HG03457 (cell line): Measurements from ENCODE around the gene SUCNR1.
"Not testable (repeated sequence)": the region's sequence is repeated elsewhere in the genome, so short reads cannot be mapped to it uniquely, and the experiment has no call there.

Source experiments
- ATAC-seq: cut with Tn5 transposase; IDR thresholded peaks from one replicate; pipeline ENCODE4 v1.9.1; 2021; ENCODE audit warnings: moderate number of reproducible peaks; ENCODE audit not compliant: unreplicated experiment

The SUCNR1 gene

DNA sequence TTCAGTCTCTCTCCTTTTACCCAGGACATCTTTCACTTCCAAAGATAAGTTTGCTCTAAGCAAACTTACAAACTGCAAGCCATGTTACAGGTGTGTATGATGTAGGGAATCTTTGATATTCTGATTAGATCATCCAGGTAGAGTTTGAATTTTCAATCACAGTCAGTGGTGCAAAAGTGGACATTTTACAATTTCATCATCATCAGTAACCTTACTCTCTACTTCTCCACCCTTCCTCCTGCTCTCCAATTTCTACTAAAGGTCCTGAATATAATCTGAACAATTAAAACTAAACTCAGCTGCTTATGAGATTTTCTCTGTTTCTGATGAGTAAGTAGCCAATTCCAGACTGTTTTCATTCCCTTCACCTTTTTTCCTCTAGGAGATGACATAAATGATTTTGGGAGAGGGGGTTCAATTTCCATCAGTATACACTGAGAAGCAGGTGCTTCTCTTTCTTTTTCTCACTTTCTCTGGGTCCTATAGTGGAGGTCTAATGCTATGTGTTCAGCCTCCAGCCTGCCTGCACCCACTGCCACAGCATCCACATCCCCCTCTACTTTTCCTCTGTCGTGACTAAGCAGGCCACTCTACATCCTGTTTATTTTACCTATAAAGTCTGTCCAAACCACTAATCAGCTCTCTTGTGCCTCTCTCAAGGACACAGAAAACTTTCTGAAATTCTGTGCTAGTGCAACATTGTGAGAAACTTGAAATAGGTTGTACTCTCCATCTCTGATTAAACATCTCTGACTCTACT lies 27.6 kb downstream of the SUCNR1 start:
- no peak for ATAC-seq

DNA sequence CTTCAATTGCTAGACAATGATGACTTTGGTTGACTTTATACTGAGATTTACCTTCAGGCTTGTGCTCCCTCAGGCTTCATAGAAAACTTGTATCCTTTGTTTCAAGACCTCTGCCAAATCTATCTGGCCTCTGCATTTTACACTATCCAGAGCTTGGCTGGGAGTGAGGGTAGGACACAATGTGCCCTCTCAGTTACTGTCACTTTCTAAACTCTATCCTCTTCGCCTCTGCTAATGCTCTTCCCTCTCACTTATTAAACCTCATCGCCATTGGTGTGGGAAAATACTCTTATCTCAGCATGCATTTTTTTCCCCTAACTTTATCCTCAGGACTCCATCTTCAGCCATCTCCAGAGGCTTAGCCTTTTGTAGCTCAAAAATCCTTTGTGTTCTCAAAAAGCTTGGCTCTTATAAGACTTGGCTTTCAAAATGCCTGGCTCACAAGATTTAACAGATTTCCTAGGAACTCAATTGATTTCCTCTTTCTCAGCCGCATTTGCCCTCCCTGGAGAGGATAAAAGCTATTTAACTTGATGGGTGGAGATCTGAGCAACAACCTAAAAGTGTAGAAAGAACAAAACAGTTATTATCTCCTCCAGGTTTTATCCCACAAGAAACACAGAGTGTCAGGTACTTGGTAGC lies 28.3 kb downstream of the SUCNR1 start:
- ATAC-seq: no peak

DNA sequence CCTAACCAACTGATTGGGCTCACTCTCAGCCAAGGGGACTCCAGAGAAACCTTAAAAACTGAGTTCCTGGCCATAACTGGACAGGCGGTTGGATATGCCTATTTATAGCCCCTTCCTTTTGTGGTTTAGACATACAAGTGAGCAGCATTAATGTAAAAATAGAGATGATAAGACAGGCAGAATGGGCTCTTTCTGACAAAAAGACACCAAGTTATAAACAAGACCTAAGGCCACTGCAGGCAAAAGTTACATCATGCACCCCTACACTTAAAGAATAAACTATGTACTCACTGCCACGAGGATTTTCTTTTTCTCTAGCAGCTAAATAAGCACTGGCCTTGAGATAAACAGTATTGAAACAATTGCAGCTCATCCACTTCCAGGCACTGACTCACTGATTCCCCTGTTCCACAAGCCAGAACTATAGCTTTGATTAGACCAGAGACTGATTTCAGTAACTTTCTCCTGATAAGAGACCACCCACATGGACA lies 30.1 kb downstream of the SUCNR1 start:
- ATAC-seq: no peak

DNA sequence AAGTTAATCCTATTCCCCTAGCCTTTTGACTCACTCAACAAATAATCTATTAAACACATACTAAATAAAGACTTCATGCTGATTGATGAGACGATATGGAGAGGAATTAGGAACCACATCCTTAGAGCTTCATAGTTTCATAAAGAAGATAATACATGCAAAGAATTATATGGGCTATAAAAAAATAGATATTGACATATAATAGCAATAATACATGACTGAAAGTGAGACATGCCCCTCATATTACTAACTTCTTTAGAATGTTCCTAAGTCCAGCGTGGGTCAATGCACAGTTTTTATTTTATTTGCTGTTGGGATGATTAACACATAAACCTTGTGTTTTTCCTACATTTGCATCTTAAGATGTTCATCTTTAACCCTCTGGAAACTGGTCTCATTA lies 32.2 kb downstream of the SUCNR1 start:
- no peak for ATAC-seq

DNA sequence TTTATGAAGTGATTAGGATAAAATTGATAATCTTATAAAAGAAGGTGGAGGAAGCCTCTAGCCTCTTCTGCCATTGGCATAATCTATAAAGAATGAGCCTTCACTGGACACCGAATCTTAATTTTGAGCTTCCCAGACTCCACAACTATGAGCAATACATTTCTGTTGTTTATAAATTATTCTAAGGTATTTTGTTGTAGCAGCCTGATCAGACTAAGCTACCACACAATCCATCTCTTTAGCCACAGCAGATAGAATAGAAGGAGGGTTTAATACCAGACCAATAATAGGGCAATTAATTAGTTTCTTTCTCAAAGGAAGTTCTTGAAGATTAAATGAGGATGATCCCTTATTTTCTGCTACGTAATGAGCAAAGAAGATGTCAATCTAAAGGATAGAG lies 33.3 kb downstream of the SUCNR1 start:
- no peak for ATAC-seq

DNA sequence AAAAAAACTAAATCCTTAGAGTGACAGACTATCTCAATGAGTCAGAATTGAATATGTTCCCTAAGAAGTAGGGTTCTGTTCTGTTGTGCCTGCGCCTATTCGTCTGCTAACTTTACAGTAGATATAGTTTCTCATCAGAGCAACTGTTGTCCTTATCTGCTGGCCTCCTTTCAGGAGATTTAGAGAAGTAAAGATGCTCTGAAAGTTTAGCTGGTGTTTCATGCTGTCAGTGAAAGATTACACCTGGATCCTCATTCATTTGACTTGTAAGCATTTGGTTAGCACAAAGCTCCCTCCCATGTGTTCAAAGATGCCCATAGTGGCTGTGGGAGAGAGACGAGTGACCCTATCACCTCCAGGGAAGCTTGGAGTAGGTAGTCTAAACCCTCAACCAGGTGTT lies 35.0 kb downstream of the SUCNR1 start:
- ATAC-seq: no peak

DNA sequence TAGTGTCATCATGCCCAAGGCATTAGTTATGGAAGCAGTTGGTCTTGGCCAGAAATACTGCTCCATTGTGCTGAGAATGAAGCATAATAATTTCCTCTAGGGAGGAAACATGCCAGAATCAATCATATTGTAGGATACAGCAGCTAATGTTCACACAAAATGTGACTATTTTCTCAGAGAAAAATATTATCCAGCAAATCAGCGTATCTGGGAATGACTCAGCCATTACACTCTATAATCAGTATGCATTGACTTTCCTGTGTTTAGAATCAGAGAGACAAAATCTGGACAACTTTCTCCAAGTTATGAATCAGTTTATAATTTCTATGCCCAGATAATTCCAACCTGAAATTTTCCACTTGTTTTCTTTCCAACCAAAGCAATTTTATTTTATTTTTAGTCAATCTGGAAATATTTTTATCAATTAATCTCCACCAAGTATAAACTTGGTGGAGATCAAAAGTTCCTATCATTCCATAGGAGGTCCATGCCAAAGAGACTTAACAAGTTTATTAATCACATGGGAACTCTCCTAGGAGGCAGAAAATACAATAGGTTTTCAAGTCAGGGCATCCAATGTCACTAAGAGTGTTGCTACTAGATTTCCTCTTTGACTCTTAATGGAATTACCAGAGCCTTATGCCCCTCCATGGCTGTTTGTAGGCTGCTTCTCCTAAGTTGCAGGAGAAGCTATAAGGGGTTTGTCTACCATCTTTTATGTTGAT lies 36.4 kb downstream of the SUCNR1 start:
- no peak for ATAC-seq

DNA sequence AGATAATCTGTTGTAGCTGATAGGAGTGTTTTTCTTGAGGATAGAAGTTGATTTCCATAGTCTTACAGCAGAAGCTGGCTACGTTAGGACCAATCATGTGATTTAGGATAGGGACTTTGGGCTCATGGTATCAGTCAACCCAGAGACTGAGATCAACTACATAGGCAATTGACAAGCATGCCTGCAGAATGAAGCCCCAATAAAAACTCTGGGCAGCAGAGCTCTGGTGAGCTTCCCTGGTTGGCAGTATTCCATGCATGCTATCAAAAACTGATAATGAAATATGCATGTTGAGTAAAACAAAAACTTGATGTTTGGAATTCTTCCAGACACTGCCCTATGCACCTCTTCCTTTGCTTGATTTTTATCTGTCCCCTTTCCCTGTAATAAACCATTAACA lies 38.0 kb downstream of the SUCNR1 start:
- no peak for ATAC-seq

DNA sequence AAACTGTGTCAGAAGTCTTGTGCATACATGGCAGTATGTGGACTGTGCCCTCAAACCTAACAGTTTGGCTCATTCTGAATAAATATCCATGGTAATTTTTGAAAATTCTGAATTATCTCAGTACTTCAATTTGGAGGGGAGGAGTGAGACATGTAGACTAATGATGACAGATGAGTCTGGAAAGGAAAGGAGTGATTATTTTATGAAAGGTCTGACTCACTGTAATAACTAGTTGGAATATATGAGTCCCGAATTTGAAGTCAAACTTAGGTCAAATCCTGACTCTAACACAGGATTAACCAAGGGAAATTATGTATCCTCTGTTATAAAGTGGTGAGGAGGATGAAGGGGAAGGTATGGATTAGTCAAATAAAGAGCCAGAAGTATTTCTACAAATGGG lies 38.6 kb downstream of the SUCNR1 start:
- no peak for ATAC-seq

DNA sequence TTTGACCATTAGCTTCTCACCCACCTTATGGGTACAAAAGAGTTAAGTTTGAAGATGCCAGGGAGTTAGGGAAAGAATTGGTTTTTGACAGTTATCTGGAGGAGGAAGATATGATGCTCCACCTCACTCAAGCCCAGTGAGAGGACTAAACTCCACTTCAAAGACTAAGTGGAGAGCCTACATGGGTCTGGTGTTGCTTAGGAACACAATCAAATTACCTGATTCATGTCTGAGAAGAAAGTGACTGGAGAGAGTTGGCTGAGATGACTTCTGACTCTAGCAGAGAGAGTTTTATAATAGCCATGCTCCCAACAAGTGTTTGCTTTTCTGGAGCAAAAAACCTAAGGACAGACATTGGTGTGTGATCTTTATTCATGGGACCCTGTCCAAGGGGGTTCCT lies 43.3 kb downstream of the SUCNR1 start:
- ATAC-seq: no peak

DNA sequence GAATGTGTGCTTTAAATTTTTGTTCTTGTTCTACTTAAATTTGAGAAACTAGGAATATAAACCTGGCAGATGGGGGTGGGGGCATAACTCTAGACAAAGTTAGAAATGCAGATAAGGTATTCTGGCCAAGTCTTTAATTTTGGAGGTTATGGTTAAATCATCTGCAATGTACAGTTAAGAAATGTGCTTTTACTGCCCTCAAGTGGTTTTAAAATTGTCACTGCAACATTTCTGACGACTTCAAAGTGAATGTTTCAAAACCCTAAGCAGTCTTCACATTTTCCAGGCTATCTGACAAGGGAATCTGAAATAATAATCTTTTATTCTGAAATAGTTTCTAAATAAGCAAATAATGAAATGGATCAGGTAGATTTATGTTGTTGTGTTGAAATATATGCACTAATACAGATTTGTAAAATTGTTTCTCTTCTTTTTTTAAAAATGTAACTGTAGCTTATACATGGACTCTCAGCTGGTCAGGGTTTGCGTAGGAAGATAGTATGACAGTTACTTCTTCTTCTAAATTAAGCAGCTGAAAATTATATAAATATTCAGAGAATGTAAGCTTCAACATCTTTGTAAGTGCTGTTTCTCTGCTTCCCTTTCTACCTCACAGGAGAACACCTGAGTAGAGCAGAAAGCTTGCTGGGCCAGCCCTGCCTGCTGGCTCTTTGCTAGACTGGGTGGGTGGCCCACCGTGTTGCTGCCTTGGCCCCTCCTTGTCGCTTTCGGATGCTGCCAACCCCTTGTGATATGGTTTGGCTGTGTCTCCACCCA lies 45.0 kb downstream of the SUCNR1 start:
- ATAC-seq: no peak

DNA sequence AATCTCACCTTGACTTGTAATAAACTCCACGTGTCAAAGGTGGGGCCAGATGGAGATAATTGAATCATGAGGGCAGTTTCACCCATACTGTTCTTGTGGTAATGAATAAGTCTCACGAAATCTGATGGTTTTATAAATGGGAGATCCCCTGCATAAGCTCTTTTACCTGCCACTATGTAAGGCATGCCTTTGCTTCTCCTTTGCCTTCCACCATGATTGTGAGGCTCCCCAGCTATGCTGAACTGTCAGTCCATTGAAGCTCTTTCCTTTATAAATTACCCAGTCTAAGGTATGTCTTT lies 45.5 kb downstream of the SUCNR1 start:
- ATAC-seq: no peak

DNA sequence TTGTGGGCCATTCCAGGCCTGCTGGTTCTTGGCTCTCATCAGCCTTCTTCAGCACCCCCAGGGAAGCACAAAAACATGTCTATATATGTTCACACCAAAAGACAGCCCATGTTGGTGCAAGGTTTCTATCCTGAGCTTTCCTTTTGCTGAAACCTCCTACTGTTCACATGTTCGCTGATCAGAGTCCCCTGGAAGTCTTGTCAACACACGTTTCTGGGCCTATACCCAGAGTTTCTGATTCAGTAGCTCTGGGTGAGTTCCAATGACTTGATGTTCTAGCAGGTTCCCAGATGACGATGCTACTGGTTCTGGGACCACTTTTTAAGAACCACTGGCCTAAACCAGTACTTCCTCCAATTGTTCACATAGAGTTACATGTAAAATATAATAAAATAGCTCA lies 46.0 kb downstream of the SUCNR1 start:
- no peak for ATAC-seq

DNA sequence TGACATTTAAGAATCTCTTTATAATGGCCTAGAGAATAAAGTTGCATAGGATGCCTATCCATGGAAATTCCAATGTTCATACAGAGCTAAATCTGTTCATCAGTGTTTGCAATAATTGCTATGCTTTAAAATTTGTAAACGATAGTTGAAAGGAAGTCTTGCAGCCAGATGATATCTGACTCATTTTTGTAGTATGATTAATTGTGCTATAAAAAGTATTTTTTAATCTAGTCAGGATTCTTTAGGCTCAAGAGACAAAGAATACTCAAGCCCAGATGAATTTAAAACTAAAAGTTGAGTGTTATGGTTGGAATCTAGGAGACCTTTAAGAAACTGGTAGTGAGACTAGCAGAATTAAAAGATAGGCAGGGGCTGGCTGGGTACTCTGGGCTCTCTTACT lies 50.5 kb downstream of the SUCNR1 start:
- ATAC-seq: no peak

DNA sequence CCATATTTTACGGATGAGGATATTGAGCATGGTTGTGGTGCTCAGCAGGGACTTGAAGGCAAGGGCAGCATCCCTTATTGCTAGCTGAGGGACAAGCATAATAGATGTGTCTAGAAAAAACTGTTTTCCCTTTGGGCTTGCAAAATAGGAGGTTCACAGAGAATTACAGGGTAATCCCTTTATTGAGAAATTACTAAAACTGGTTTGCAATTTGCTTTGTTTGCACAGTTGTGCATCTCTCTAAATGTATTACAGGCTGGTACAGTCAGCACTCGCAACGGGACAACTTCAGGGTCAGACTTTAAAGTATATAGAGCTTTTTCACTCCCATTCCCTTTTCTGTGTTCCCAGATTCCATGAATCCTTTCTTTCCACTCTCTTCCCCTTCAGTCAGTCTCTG lies 51.3 kb downstream of the SUCNR1 start:
- no peak for ATAC-seq

DNA sequence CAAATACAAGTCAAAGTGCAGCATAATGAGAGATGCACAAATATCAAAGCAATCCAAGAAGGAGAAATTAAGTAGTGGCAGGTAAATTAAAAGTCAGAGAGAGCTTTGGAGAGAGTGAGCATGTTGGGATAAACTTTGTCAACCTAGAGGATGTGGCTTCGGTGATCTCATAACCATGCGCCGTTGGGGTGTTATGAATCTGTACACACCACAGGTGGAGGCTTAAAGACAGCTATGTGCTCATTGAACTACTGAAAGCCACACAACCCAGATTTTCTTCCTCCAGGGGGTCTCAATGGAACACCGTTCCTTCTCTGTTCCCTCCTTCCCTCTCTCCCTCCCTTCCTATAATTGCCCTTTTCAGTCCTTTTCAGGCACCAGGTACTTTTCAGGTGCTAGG lies 52.0 kb downstream of the SUCNR1 start:
- no peak for ATAC-seq

DNA sequence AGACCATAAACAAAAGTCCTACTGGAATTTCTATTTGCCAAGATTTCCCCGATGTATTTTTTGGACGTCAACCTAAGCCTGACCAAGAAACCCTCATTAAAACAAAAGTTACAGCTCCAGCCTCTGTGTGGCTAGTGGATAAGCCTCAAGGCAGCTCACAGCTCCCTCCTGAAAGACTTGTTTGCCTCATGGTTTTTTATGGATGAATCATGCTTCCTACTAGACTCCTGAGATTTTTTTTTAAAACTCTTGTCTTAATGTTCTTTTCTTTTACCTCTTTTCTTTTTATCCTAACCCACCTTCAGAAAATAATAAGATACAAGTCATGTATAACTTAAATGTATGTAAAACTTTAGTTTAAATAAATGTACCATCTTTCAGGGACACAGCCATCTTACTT lies 52.4 kb downstream of the SUCNR1 start:
- no peak for ATAC-seq

DNA sequence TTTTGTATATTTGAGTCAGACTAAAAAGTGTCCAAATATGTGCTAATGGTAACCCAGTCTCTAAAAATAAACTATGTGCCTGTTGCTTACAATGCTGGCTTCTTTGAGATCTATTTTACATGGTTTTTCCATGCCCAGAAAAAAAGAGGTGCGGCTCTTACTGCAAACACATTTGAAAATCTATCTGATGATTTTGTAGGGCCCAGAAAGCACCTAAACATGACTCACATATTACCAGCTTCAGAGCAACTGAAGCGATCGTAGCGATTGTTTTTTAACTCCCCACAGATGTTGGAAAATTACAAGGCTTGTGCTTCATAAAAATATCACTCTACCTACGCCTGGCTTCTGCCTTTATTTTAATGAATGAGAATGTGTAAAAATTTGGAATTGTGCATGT lies 53.5 kb downstream of the SUCNR1 start:
- no peak for ATAC-seq

DNA sequence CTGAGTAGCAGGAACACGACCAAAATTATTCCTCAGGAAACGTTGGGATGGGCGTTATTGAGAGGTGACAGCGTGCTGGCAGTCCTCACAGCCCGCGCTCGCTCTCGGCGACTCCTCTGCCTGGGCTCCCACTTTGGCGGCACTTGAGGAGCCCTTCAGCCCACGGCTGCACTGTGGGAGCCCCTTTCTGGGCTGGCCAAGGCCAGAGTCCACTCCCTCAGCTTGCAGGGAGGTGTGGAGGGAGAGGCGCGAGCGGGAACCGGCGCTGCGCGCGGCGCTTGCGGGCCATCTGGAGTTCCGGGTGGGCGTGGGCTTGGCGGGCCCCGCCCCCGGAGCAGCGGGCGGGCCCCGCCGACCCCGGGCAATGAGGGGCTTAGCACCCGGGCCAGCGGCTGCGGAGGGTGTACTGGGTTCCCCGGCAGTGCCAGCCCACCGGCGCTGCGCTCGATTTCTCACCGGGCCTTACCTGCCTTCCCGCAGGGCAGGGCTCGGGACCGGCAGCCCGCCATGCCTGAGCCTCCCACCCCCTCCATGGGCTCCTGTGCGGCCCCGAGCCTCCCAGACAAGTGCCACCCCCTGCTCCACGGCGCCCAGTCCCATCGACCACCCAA lies 54.6 kb downstream of the SUCNR1 start:
- ATAC-seq: not testable (repeated sequence)

DNA sequence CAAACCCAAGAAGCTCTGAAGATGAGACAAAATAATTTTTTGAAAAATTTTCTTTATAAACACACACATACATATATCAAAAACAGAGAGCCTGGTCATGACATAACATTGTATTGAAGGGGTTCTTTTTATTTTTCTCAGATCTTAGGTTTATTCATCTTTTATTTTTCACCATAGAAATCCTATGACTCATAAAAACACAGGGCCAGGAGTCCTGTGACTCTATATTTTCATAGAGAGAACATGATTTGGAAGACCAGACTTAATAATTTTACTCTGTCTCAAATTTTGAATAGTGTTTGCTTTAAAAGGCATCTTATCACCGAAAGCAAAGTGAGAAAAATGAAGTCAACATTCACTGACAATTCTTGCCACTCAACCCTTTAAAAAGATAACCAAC lies 57.7 kb downstream of the SUCNR1 start:
- ATAC-seq: no peak

DNA sequence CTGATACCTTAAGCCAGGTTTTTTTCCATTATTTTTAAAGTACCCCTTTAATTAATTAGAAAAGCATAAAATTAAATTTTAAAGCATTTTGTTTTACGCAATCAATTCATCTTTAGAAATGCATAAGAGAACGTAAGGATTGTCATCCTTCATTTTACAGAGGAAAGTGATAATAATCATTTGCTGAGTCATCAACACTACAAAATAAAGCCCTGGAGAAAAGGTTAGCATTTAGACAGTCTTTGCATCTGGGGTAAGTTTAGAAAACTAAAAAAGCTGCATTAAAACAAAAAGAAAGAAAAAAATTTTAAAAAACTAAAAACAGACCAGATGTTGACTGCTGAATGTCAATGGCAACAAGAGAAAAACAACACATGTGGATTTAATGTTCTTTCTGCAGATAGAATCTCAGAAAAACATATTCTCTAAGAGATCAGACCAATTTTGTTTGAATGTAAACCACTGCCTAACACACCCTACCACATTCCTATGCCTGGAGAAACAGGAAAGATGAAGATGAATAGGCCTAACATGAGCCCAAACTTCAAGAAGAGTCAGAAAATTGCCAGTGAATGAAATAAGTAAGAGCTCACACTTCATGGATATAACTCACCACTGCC lies 59.9 kb downstream of the SUCNR1 start:
- no peak for ATAC-seq
